ENCODE data around the gene EFCAB11.
A peak's percentile ranks its signal among the peaks of the same experiment; 100 is the strongest.

Gene EFCAB11

DNA sequence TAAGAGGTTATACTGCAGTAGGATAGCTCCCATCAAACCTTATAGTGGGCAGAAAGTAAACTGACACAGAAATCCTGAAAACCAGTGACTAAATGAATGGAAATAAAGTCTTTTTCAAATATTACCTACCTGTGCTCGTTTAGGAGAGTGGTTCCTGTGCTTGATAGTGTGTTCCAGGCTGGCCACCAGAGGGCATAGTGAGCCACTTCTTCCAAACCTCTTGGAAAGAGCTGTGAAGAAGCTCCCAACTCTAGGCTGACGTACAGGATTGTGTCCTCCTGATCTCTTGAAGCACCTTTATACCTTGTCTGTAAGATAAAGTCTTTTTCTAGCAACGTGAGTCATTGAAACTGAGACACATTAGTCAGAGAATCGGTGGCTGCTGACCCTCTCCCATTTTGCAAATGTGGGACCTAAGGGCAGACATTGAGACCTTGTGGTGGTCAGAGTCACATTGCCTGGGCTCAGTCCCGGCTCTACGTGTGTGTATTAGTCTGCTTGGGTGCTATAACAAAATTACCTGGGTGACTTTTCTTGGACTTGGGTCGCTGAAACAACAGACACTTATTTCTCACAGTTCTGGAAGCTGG lies 18.8 kb upstream of the EFCAB11 start:
- TF ChIP-seq ZFX (IDR thresholded peaks at IDR 0.05; ENCODE audit: borderline replicate concordance) = no peak
- TF ChIP-seq, protein P1, sequence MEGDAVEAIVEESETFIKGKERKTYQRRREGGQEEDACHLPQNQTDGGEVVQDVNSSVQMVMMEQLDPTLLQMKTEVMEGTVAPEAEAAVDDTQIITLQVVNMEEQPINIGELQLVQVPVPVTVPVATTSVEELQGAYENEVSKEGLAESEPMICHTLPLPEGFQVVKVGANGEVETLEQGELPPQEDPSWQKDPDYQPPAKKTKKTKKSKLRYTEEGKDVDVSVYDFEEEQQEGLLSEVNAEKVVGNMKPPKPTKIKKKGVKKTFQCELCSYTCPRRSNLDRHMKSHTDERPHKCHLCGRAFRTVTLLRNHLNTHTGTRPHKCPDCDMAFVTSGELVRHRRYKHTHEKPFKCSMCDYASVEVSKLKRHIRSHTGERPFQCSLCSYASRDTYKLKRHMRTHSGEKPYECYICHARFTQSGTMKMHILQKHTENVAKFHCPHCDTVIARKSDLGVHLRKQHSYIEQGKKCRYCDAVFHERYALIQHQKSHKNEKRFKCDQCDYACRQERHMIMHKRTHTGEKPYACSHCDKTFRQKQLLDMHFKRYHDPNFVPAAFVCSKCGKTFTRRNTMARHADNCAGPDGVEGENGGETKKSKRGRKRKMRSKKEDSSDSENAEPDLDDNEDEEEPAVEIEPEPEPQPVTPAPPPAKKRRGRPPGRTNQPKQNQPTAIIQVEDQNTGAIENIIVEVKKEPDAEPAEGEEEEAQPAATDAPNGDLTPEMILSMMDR (IDR thresholded peaks at IDR 0.05) = peak; percentile 90
- H3K27ac ChIP-seq = no peak overlapping the region

DNA sequence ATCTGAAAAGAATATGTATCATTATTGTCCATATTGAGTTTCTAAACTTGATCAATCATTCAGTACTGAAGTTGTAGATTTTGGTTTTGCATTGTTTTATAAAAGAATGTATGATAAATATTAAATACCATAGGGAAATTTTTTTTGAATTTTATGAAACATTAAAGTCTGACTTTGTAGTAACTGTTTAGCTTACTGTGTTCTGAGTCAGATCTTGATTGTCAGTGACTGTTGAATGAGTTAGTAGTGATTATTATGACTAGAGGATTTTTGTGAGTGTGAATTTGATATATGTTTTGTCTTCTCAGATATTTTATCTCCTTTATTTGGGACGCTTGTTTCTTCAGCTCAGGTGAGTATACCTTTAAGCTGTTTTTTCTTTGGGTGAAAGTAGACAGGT lies 11.3 kb upstream of the EFCAB11 start:
- no peak overlapping the region for H3K27ac ChIP-seq
- no peak for TF ChIP-seq ZFX (IDR thresholded peaks at IDR 0.05; ENCODE audit: borderline replicate concordance)
- TF ChIP-seq, protein P1 (IDR thresholded peaks at IDR 0.05) = no peak

DNA sequence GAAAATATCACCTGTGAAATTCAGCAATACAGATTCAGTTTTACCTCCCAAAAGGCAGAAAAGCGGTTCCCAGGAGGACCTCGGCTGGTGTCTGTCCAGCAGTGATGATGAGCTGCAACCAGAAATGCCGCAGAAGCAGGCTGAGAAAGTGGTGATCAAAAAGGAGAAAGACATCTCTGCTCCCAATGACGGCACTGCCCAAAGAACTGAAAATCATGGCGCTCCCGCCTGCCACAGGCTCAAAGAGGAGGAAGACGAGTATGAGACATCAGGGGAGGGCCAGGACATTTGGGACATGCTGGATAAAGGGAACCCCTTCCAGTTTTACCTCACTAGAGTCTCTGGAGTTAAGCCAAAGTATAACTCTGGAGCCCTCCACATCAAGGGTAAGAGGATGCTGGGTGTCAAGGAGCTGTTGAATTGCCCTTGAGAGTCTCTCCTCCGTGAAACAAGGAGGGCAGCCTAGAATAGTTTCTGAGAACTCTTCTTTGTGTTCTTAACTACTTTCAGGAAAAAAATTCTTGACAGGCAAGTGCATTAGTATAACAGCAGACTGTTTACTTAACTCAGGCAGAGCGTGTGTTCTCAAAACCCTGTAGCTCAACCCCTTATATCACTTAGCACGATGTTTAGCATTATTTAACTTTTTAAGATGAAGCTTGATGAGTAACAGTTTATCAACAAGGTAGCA lies 8.9 kb upstream of the EFCAB11 start:
- H3K27ac ChIP-seq = no peak overlapping the region
- TF ChIP-seq, protein P1 (IDR thresholded peaks at IDR 0.05) = no peak
- TF ChIP-seq ZFX (IDR thresholded peaks at IDR 0.05; ENCODE audit: borderline replicate concordance) = no peak

DNA sequence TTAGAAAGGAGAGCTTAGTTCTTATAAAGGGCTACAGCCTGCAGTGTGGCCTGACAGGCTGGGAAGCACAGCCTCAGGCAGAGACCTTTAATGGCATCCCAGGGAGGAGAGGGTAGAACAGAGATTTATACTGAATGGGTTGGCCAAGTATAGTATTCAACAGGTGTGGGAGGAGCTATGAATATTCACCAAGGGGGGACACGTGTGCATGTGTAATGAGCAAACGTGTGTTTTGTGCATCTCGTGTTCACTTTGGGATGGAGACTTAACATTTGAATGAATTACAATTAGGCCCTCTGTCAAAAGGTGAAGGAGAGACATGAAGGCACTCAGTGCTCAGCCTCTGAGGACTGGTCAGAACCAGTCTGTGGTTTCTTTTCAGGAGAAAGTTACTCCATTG lies 6.4 kb upstream of the EFCAB11 start:
- TF ChIP-seq ZFX (IDR thresholded peaks at IDR 0.05; ENCODE audit: borderline replicate concordance) = no peak
- TF ChIP-seq, protein P1 (IDR thresholded peaks at IDR 0.05) = no peak

DNA sequence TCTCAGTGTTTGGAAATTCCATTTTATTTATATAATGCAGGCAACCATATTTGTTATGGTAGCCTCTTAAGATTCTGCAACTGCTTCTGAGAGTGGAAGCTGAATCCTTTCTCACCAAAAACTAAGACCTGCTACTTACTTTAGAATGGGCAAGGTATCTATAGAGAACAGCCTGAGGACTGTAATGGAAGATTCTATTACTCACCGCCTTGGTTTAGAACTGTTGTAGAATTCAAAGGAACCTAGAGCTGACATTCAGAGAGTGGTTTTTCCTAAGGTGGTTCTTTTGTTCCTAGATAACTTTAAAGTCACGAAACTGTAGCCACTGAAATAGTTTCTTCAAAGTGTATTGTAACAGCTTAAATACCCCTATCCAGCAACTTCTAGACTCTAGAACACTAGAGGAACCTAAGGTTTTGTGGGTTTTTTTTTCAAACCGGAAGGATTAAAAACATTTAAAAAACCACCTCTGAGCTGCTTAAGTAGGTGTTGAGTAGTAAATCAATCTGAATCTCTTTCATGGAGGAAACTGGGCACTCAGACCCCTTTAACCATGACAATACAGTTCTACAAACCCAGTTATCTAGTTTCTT lies 5.4 kb upstream of the EFCAB11 start:
- no peak overlapping the region for H3K27ac ChIP-seq
- TF ChIP-seq, protein P1 (IDR thresholded peaks at IDR 0.05) = no peak
- TF ChIP-seq ZFX (IDR thresholded peaks at IDR 0.05; ENCODE audit: borderline replicate concordance) = no peak

More for the DNA sequence above, 6.4 kb upstream of the EFCAB11 start:
- H3K27ac ChIP-seq = no peak overlapping the region

DNA sequence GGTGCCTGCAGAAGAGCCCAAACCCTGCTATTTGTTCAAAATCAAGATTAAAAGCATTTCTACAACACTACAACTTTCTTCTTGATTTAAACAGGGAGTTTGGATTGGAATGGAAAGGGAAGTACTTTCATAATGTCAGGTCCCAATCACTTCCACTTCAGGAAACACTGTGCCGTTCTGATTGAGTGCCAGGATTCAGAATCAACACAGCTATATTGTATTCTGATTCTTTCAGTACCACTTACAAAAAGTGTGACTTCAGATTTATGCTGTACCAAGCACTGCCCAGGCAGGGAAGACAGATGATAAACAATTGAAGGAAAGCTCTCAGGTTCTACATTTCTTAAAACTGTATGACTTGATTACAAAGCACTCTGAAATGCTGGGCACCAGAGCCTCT lies 4.4 kb upstream of the EFCAB11 start:
- TF ChIP-seq, protein P1 (IDR thresholded peaks at IDR 0.05) = no peak
- TF ChIP-seq ZFX (IDR thresholded peaks at IDR 0.05; ENCODE audit: borderline replicate concordance) = no peak
- H3K27ac ChIP-seq = no peak overlapping the region

DNA sequence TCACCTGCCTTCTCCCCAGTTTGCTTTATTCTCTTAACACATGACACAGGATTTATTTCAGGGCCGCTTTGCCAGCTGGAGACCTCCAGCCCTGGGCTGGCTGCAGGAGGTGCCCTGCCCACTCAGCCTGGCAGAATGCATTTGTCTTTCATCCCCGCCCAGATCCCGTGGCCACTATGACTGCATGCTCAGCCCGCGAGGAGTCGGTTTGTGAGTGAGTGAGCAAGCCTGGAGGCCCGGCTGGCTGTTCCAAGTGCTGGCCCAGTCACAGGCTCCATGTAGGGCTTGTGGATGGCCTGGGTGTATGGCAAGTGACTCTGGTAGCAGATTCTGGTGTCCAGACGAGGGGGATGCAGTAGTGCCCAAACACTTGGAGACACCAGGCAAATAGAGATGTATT lies 3.3 kb upstream of the EFCAB11 start:
- TF ChIP-seq, protein P1 (IDR thresholded peaks at IDR 0.05) = no peak
- no peak for TF ChIP-seq ZFX (IDR thresholded peaks at IDR 0.05; ENCODE audit: borderline replicate concordance)
- H3K27ac ChIP-seq = no peak overlapping the region
